Measurements from ENCODE around the gene ADAMTS19. TPM values are rescaled to one million over a fixed set of nuclear protein-coding genes. Genes with fewer than 3 reads are reported as not detected.

Gene ADAMTS19
- total RNA-seq, 4 donors from 2014 or later = 0.42 to 12.0 (median 2.7) TPM; not detected in 1

DNA sequence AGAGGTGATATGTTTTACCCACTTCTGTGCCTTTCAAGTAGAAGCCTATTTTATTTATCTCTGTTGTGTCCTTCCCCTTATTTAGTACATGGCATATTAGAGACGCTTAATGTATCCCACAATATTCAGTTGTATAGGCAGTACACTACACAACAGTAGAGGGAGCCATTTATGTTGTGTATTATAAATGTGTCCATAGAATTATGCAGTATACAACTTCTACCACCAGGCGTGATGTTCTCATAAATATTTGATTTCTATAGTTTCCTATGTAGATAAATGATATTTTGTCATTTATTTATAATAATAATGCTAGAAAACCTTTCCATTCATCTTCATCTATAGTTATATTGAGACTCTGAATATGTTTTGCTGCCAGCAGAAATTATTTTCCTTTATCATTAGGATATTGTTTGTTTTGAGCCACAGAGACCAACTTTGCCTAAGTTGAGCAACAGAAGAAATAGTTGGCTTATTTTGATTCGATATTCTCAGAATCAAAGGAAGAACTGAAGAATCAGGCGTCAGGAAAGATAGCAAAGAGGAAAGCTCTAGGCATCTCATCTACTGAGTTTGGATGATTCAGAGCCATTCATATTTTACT lies 81.7 kb downstream of the ADAMTS19 start:
- no peak overlapping the region for H3K4me3 ChIP-seq
- no peaks in the 10 kb centered on the region for H3K27me3 ChIP-seq
- H3K27ac ChIP-seq = no peak overlapping the region

DNA sequence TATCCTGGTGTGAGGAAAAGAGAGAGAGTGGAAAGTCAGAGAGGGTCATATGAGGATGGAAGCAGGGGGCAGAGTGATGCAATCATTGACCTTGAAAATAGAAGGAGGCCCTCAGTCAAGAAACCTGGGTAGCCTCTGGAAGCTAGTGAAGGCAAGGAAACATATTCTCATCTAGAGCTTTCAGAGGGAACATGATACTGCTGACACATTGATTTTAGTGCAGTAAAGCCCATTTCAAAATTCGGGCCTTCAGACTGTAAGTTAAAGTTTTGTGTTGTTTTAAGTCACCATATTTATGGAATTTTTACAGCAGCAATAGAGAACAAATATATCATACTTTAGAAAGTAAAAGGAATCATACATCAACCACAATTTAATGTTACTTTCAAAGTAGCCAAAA lies 87.0 kb downstream of the ADAMTS19 start:
- no peaks in the 10 kb centered on the region for H3K4me1 ChIP-seq
- peaks cover 0 to 4% (median 0%) of the 10 kb centered on the region in 4 donors for H3K9me3 ChIP-seq
- no peaks in the 10 kb centered on the region for H3K36me3 ChIP-seq
- TF ChIP-seq CTCF (IDR thresholded peaks at IDR 0.05) (no peak), POLR2A (IDR thresholded peaks at IDR 0.05) (no peak), EP300 (IDR thresholded peaks at IDR 0.05) (no peak)
- no peaks in the 10 kb centered on the region for H3K27me3 ChIP-seq
- WGBS, 2 donors = 83 to 85% methylated on average over 1 of the region's 1 CpG
- no peak for DNase-seq (ENCODE audit: low spot score in 2 of 2)
- H3K27ac ChIP-seq = no peak overlapping the region
- H3K4me3 ChIP-seq = no peak overlapping the region

More for the DNA sequence above, 81.7 kb downstream of the ADAMTS19 start:
- 74 to 86% methylated on average over 4 of the region's 4 CpGs for WGBS, 2 donors
- TF ChIP-seq EP300 (IDR thresholded peaks at IDR 0.05) (no peak), CTCF (IDR thresholded peaks at IDR 0.05) (no peak), POLR2A (IDR thresholded peaks at IDR 0.05) (no peak)
- no peaks in the 10 kb centered on the region for H3K4me1 ChIP-seq
- no peaks in the 10 kb centered on the region for H3K9me3 ChIP-seq
- no peak for DNase-seq (ENCODE audit: low spot score in 2 of 2)
- H3K36me3 ChIP-seq = no peaks in the 10 kb centered on the region

DNA sequence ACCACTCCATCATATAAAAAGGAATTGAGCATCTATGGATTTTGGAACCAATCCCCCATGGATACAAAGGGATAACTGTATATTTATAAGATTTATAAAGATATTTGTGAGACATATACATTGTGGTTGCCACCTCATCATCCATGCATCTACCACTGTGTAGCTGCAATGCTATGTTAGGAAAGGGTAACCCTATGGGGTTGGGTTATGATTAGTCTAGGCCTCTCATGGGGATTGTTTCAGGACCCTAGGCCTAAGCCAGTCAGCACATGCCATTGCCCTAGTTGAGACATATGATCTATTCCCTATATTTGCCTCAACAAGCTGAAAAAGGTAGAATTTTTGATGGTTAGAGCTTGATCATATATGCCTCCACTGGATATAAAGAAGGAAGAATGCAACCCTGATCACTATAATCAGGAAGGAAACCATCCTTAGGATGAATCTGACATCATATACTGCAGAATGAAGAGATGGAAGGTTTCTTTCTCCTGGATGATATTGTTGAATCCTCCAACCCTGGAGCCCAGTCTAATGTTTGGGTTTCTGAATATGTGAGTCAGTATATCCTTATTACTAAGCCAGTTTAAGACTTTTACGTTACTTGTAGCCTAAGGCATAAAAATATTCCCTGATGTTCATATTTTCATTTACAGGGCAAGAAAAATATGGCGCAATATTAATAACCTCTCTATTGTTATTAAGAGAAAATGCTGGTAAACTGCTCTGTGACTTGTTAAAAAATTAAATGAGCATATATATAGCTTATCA lies 94.2 kb downstream of the ADAMTS19 start:
- 92% methylated on average over 2 of the region's 2 CpGs for WGBS, 2 donors

GRCh38 chr5:129563585-129563984 lies 103.5 kb downstream of the ADAMTS19 start:
- no peak for TF ChIP-seq POLR2A (IDR thresholded peaks at IDR 0.05)
- TF ChIP-seq EP300 (IDR thresholded peaks at IDR 0.05) = no peak
- TF ChIP-seq CTCF (IDR thresholded peaks at IDR 0.05) = no peak
- 96 to 97% methylated on average over 3 of the region's 3 CpGs for WGBS, 2 donors
- Histone ChIP-seq H3K4me3 (no peak overlapping the region), H3K9me3 (no peaks in the 10 kb centered on the region), H3K27ac (no peak overlapping the region), H3K4me1 (no peaks in the 10 kb centered on the region), H3K27me3 (no peaks in the 10 kb centered on the region), H3K36me3 (no peaks in the 10 kb centered on the region)
- DNase-seq (ENCODE audit: low spot score in 2 of 2) = no peak

More for the DNA sequence above, 94.2 kb downstream of the ADAMTS19 start:
- Histone ChIP-seq H3K9me3 (no peaks in the 10 kb centered on the region), H3K4me1 (no peaks in the 10 kb centered on the region), H3K4me3 (no peak overlapping the region), H3K27me3 (no peaks in the 10 kb centered on the region), H3K36me3 (no peaks in the 10 kb centered on the region), H3K27ac (no peak overlapping the region)
- TF ChIP-seq POLR2A (IDR thresholded peaks at IDR 0.05) (no peak), CTCF (IDR thresholded peaks at IDR 0.05) (no peak), EP300 (IDR thresholded peaks at IDR 0.05) (no peak)
- DNase-seq (ENCODE audit: low spot score in 2 of 2) = no peak

- Histone ChIP-seq H3K27ac (no peak overlapping the region), H3K4me1 (no peaks in the 10 kb centered on the region), H3K36me3 (no peaks in the 10 kb centered on the region), H3K4me3 (no peak overlapping the region), H3K9me3 (no peaks in the 10 kb centered on the region), H3K27me3 (no peaks in the 10 kb centered on the region)
- TF ChIP-seq EP300 (IDR thresholded peaks at IDR 0.05) = no peak
- TF ChIP-seq POLR2A (IDR thresholded peaks at IDR 0.05) = no peak
- no peak for TF ChIP-seq CTCF (IDR thresholded peaks at IDR 0.05)
- no peak for DNase-seq (ENCODE audit: low spot score in 2 of 2)
- WGBS, 2 donors = 74 to 80% methylated on average over 1 of the region's 1 CpG
Observed at GRCh38 chr5:129569295-129569694, 109.2 kb downstream of the ADAMTS19 start.

Data from tibial nerve (tissue), 4 donors.